B cell (primary cell): ENCODE data around the gene DLG1. TPM values are rescaled to one million over a fixed set of nuclear protein-coding genes. Genes with fewer than 3 reads are reported as not detected.

Experiments
- ATAC-seq: fragments of 200-7000 bp; cut with Tn5 transposase; one replicate; pipeline ENCODE4 v1.10.0; 2021; ENCODE audit warnings: low read depth, mild to moderate bottlenecking, moderate number of reproducible peaks, moderate library complexity
- CTCF ChIA-PET: fragments of 350-600 bp; sonication (Branson Sonifier 250); formaldehyde crosslinking; loops from one replicate; lab custom pipeline; 2021; ENCODE audit warnings: antibody characterized with exemption, inconsistent platforms; lab: Charles Lee
- POLR2A ChIA-PET: fragments of 350-600 bp; sonication (Branson Sonifier 250); formaldehyde crosslinking; loops from one replicate; lab custom pipeline; 2021; ENCODE audit warnings: antibody characterized with exemption; lab: Charles Lee
- DNase-seq: peaks from one replicate; pipeline ENCODE4 v3.0.0; 2013
- H2AFZ ChIP-seq: 2 replicates; pipeline ENCODE4 v1.6.1; 2012; ENCODE audit warnings: mild to moderate bottlenecking, low read depth, low read length; ENCODE audit not compliant: insufficient read depth, poor library complexity, severe bottlenecking
- H3K27ac ChIP-seq, 2 donors: 1 replicate in 1 of 2; 2 replicates in 1 of 2; pipeline ENCODE4 v1.5.1; 2012 to 2013; ENCODE audit warnings: low read length in 2 of 2, mild to moderate bottlenecking in 2 of 2, moderate library complexity in 1 of 2
- H3K27me3 ChIP-seq, 4 experiments: fragments of 200-600 bp in 1 of 4; sonication (generic) in 1 of 4; replicated peaks in 1 of 4; 1 replicate in 2 of 4; 2 replicates in 2 of 4; pipeline versions ENCODE4 v1.6.1 to v1.7.0; 2013 to 2016; ENCODE audit warnings: low read length in 3 of 4, mild to moderate bottlenecking in 2 of 4, mixed read lengths in 1 of 4, moderate library complexity in 1 of 4; ENCODE audit not compliant: insufficient read depth in 4 of 4, control insufficient read depth in 3 of 4; ENCODE audit errors: control extremely low read depth in 1 of 4
- H3K36me3 ChIP-seq, 2 experiments: replicated peaks in 1 of 2; 1 replicate in 1 of 2; 2 replicates in 1 of 2; pipeline versions ENCODE4 v1.6.1 to v1.7.1; 2013; ENCODE audit warnings: low read length in 1 of 2; ENCODE audit not compliant: insufficient read depth in 2 of 2, control insufficient read depth in 1 of 2; ENCODE audit errors: control extremely low read depth in 1 of 2, extremely low read depth in 1 of 2
- H3K4me1 ChIP-seq, 2 donors: fragments of 200-600 bp in 1 of 2; sonication (generic) in 1 of 2; 1 replicate in 1 of 2; 2 replicates in 1 of 2; pipeline versions ENCODE4 v1.5.1 to v1.6.1; 2013 to 2017; ENCODE audit warnings: low read length in 2 of 2; ENCODE audit not compliant: control insufficient read depth in 2 of 2, insufficient read depth in 2 of 2
- H3K4me2 ChIP-seq: replicated peaks from 2 replicates; pipeline ENCODE3; 2012; ENCODE audit warnings: mild to moderate bottlenecking, low read depth, low read length; ENCODE audit not compliant: poor library complexity, severe bottlenecking
- H3K4me3 ChIP-seq, 5 experiments: fragments of 200-600 bp in 1 of 5; sonication (generic) in 1 of 5; 1 replicate in 3 of 5; 2 replicates in 2 of 5; pipeline versions ENCODE4 v1.5.1 to v1.7.0; 2011 to 2016; ENCODE audit warnings: low read length in 4 of 5, mild to moderate bottlenecking in 4 of 5, low read depth in 2 of 5, control low read depth in 1 of 5, moderate library complexity in 1 of 5; ENCODE audit not compliant: insufficient read depth in 1 of 5; ENCODE audit errors: control extremely low read depth in 1 of 5, extremely low read depth in 1 of 5
- H3K79me2 ChIP-seq: fragments of 200-600 bp; sonication (generic); one replicate; pipeline ENCODE4 v1.6.0; 2016; ENCODE audit warnings: low read length; ENCODE audit not compliant: control insufficient read depth, insufficient read depth
- H3K9ac ChIP-seq: fragments of 200-600 bp; sonication (generic); 2 replicates; pipeline ENCODE4 v1.6.1; 2017; ENCODE audit warnings: mild to moderate bottlenecking, low read length, moderate library complexity
- H3K9me3 ChIP-seq, 3 donors: one replicate each; pipeline versions ENCODE4 v1.6.1 to v1.7.1; 2013; ENCODE audit warnings: low read length in 2 of 3; ENCODE audit not compliant: control insufficient read depth in 2 of 3, insufficient read depth in 1 of 3; ENCODE audit errors: control extremely low read depth in 1 of 3
- H4K20me1 ChIP-seq: 2 replicates; pipeline ENCODE4 v1.6.0; 2012; ENCODE audit warnings: mild to moderate bottlenecking, low read length; ENCODE audit not compliant: insufficient read depth, control insufficient read depth, poor library complexity, severe bottlenecking
- H3K27ac Mint-ChIP-seq: one replicate; pipeline ENCODE4 v1.8.0; 2021; ENCODE audit warnings: mixed read lengths
- H3K27me3 Mint-ChIP-seq: one replicate; pipeline ENCODE4 v1.8.0; 2021; ENCODE audit warnings: mixed read lengths
- H3K4me1 Mint-ChIP-seq: one replicate; pipeline ENCODE4 v1.8.0; 2021; ENCODE audit warnings: mixed read lengths
- H3K4me3 Mint-ChIP-seq: one replicate; pipeline ENCODE4 v1.8.0; 2021; ENCODE audit warnings: mixed read lengths
- H3K9me3 Mint-ChIP-seq: one replicate; pipeline ENCODE4 v1.8.0; 2022; ENCODE audit warnings: mixed read lengths; ENCODE audit not compliant: insufficient read depth
- CTCF ChIP-seq: fragments of 200-600 bp; IDR thresholded peaks from one replicate; pipeline ENCODE4 v1.8.0; 2022; ENCODE audit warnings: antibody characterized with exemption, mild to moderate bottlenecking
- EZH2 ChIP-seq: IDR thresholded peaks from 2 replicates; pipeline ENCODE4 v1.6.1; 2012; ENCODE audit warnings: borderline replicate concordance, low read depth, mild to moderate bottlenecking, moderate library complexity, low read length; ENCODE audit not compliant: insufficient read depth, poor library complexity, severe bottlenecking
- WGBS: methylation state at CpG from one replicate; pipeline ENCODE4 v1.1.5; 2013; ENCODE audit warnings: missing lambda C conversion rate; ENCODE audit not compliant: insufficient coverage; 5-methylcytosine and 5-hydroxymethylcytosine counted together
- intact Hi-C: fragments of 100-400 bp; cut with micrococcal nuclease; formaldehyde crosslinking; loops from one replicate; pipeline ENCODE4 v1.10.0; 2022
- polyA plus RNA-seq: library from polyadenylated mRNA; depleted of rRNA; stranded (reverse); fragments of >200 nt; gene quantifications from 2 replicates; pipeline ENCODE4 v1.2.3, GENCODE V29; 2012
- total RNA-seq, 2 donors: library from RNA; stranded (reverse); fragments of 120-200 nt in 1 of 2; gene quantifications; 1 replicate in 1 of 2; 2 replicates in 1 of 2; pipeline versions ENCODE4 v1.2.3 to v1.2.4, GENCODE V29; 2013 to 2022

DLG1 gene
- total and polyA plus RNA-seq, 2 donors (not counting 1 experiment from before 2014, with no cell fraction given), result 23.4 to 114 TPM

- peaks cover 3% of the 10 kb centered on the region for H3K27me3 Mint-ChIP-seq
- H3K4me1 Mint-ChIP-seq, result peaks cover under 1% of the 10 kb centered on the region
- Histone ChIP-seq H3K9me3 (peaks cover 0 to 3% (median 0%) of the 10 kb centered on the region in 3 donors), H3K36me3 (no peaks in the 10 kb centered on the region), H3K79me2 (no peaks in the 10 kb centered on the region), H3K27ac (no peak overlapping the region), H3K4me2 (no peak overlapping the region), H2AFZ (no peak overlapping the region), H3K4me1 (no peaks in the 10 kb centered on the region), H4K20me1 (no peaks in the 10 kb centered on the region), H3K9ac (no peak overlapping the region), H3K4me3 (no peak overlapping the region), H3K27me3 (peaks cover 0 to 3% (median 1%) of the 10 kb centered on the region in 4 experiments)
- no peak overlapping the region for H3K27ac Mint-ChIP-seq
- TF ChIP-seq EZH2 (no peak), CTCF (no peak)
- ATAC-seq (no peak), DNase-seq (no peak)
- POLR2A ChIA-PET, result no interaction called here
- 98% methylated on average over 16 of the region's 18 CpGs for WGBS
- H3K9me3 Mint-ChIP-seq, result no peaks in the 10 kb centered on the region
- no peak overlapping the region for H3K4me3 Mint-ChIP-seq
- intact Hi-C loops, result no loop called here
- CTCF ChIA-PET, result interaction anchor here (1.6 kb wide), 1 partner anchor 12 kb away, joined by 4 read pairs; no protein-coding TSS in a partner anchor
These were observed 281.4 kb downstream of the DLG1 start for GRCh38 chr3:197017003-197017402.

- H3K9ac ChIP-seq, result no peak overlapping the region
- no peak for DNase-seq
- H3K9me3 ChIP-seq, result peaks cover 0 to 3% (median 0%) of the 10 kb centered on the region in 3 donors
- no peaks in the 10 kb centered on the region for H3K36me3 ChIP-seq
- Mint-ChIP-seq H3K9me3 (no peaks in the 10 kb centered on the region), H3K27me3 (peaks cover 6% of the 10 kb centered on the region), H3K4me3 (no peak overlapping the region), H3K27ac (peak overlapping the region; percentile 61), H3K4me1 (no peaks in the 10 kb centered on the region)
- no peak overlapping the region for H3K27ac ChIP-seq
- no peak overlapping the region for H3K4me3 ChIP-seq
- H3K27me3 ChIP-seq, result peaks cover 0 to 2% (median 0%) of the 10 kb centered on the region in 4 experiments
- no peaks in the 10 kb centered on the region for H4K20me1 ChIP-seq
- H3K4me1 ChIP-seq, result no peaks in the 10 kb centered on the region
- TF ChIP-seq CTCF (no peak), EZH2 (no peak)
- no peaks in the 10 kb centered on the region for H3K79me2 ChIP-seq
- POLR2A ChIA-PET, result interaction anchor here (0.6 kb wide), 1 partner anchor 15 kb away, joined by 5 read pairs; no protein-coding TSS in a partner anchor
- no peak for ATAC-seq
- H2AFZ ChIP-seq, result no peak overlapping the region
- H3K4me2 ChIP-seq, result no peak overlapping the region
- 95% methylated on average over 26 of the region's 28 CpGs for WGBS
- CTCF ChIA-PET, result interaction anchor here (1.6 kb wide), 1 partner anchor 13 kb away, joined by 4 read pairs; no protein-coding TSS in a partner anchor
- intact Hi-C loops, result no loop called here
These were observed 282.3 kb downstream of the DLG1 start for GRCh38 chr3:197015790-197016736.
